ENCODE results near the gene LRRC7. TPM values are rescaled to one million over a fixed set of nuclear protein-coding genes. Genes with fewer than 3 reads are reported as not detected.

Gene LRRC7
- total and polyA plus RNA-seq, 2 of the 8 experiments (the other 6 are each of a cell fraction or from before 2014, with no cell fraction given) = 0.03 to 0.17 TPM

DNA sequence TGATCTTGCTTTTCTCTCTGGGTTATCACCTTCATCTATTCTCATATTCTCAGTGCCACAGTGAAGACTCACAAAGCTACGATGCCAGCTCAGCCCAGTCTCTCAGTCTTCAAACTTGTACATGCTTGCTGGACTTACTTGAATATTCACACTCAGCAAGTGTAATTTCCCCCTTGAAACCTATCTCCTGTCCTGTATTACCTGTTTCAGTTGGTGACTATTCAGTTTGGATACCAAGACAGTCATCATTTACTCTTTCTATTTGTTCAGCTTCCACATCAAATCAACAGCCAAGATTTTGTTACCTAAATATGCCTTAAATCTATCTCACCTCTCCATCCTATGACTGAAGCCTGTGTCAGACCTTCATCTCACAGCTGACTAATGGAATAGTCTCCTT lies 209.7 kb downstream of the LRRC7 start:
- Histone ChIP-seq H3K4me2 (ENCODE audit: insufficient read depth in 1 of 2, low read depth in 2 of 2, low read length in 2 of 2) (no peak overlapping the region), H4K5ac (ENCODE audit: insufficient read length, low read depth, low read length) (no peak overlapping the region), H3K9me3 (ENCODE audit: insufficient read depth in 2 of 2, low read depth in 1 of 2, low read length in 1 of 2) (no peaks in the 10 kb centered on the region), H3K4ac (replicated peaks; ENCODE audit: insufficient read length, low read depth, low read length) (no peak overlapping the region), H2AK5ac (ENCODE audit: low read depth, low read length) (no peak overlapping the region), H3K79me1 (ENCODE audit: low read depth, low read length) (no peaks in the 10 kb centered on the region), H3K27ac (ENCODE audit: low read depth, low read length) (no peak overlapping the region), H2BK15ac (ENCODE audit: low read length) (no peak overlapping the region), H3K4me1 (replicated peaks in 1 of 4; ENCODE audit: control insufficient read depth in 3 of 4, insufficient read depth in 4 of 4, low read length in 3 of 4) (no peaks in the 10 kb centered on the region), H2BK20ac (ENCODE audit: low read length) (no peak overlapping the region), H3K56ac (replicated peaks; ENCODE audit: insufficient read length, low read depth, low read length) (no peak overlapping the region), H3K27me3 (replicated peaks in 1 of 4; ENCODE audit: control insufficient read depth in 3 of 4, extremely low read depth in 1 of 4, insufficient read depth in 3 of 4, low read length in 3 of 4) (no peaks in the 10 kb centered on the region), H3K36me3 (ENCODE audit: control insufficient read depth in 2 of 4, insufficient read depth in 4 of 4, low read length in 3 of 4) (no peaks in the 10 kb centered on the region), H3K4me3 (ENCODE audit: extremely low read depth in 1 of 4, insufficient read depth in 2 of 4, low read depth in 3 of 4, low read length in 4 of 4) (no peak overlapping the region), H2BK12ac (ENCODE audit: low read depth, low read length) (no peak overlapping the region), H4K20me1 (replicated peaks in 1 of 2; ENCODE audit: control insufficient read depth in 1 of 2, insufficient read depth in 2 of 2, low read length in 2 of 2) (no peaks in the 10 kb centered on the region), H2BK120ac (replicated peaks; ENCODE audit: low read depth, low read length) (no peak overlapping the region), H2BK5ac (ENCODE audit: low read depth, low read length) (no peak overlapping the region), H3K23ac (ENCODE audit: insufficient read length) (no peak overlapping the region), H4K8ac (ENCODE audit: extremely low read depth, insufficient read depth, low read length) (no peak overlapping the region), H3K23me2 (ENCODE audit: low read depth, low read length) (no peaks in the 10 kb centered on the region), H3K18ac (ENCODE audit: extremely low read depth, low read length) (no peak overlapping the region), H2AFZ (ENCODE audit: low read length) (no peak overlapping the region), H4K91ac (replicated peaks; ENCODE audit: insufficient read length, low read length) (no peak overlapping the region), H3K14ac (ENCODE audit: insufficient read length) (no peak overlapping the region), H3K9ac (replicated peaks in 1 of 4; ENCODE audit: extremely low read depth in 1 of 4, low read depth in 3 of 4, low read length in 3 of 4) (no peak overlapping the region), H3K79me2 (ENCODE audit: control insufficient read depth in 1 of 2, insufficient read depth in 2 of 2, low read length in 2 of 2) (no peaks in the 10 kb centered on the region)
- WGBS, 2 experiments (ENCODE audit: extremely low coverage in 1 of 2, insufficient coverage in 1 of 2, insufficient read length in 1 of 2, insufficient replicate concordance in 2 of 2, low coverage in 1 of 2, low lambda C conversion rate in 2 of 2, missing lambda C conversion rate in 1 of 2) = 94% methylated on average over 1 of the region's 1 CpG; no CpG with 5 or more reads in 1 of the 2 experiments
- TF ChIP-seq BRCA1 (IDR thresholded peaks at IDR 0.05; ENCODE audit: low read depth, low read length) = no peak
- TF ChIP-seq TBP (IDR thresholded peaks at IDR 0.05; ENCODE audit: low read depth, low read length) = no peak
- TF ChIP-seq SIN3A (conservative IDR thresholded peaks at IDR 0.05 in 1 of 2, IDR thresholded peaks at IDR 0.05 in 1 of 2; ENCODE audit: low read depth in 1 of 2, low read length in 2 of 2) = no peak
- TF ChIP-seq RFX5 (IDR thresholded peaks at IDR 0.05; ENCODE audit: borderline replicate concordance, low read depth, low read length) = no peak
- TF ChIP-seq FOSL1 (IDR thresholded peaks at IDR 0.05; ENCODE audit: insufficient read depth, low read depth, low read length) = no peak
- TF ChIP-seq KDM1A (IDR thresholded peaks at IDR 0.05; ENCODE audit: borderline replicate concordance, low read length) = no peak
- TF ChIP-seq EP300 (IDR thresholded peaks at IDR 0.05; ENCODE audit: borderline replicate concordance in 1 of 2, low read depth in 2 of 2, low read length in 2 of 2) = no peak
- no peak for TF ChIP-seq SP1 (IDR thresholded peaks at IDR 0.05; ENCODE audit: low read depth, low read length)
- no peak for TF ChIP-seq JUN (IDR thresholded peaks at IDR 0.05; ENCODE audit: low read depth, low read length)
- TF ChIP-seq YY1 (IDR thresholded peaks at IDR 0.05; ENCODE audit: low read depth, low read length) = no peak
- no peak for TF ChIP-seq PHF8 (conservative IDR thresholded peaks at IDR 0.05; ENCODE audit: low read depth, low read length)
- no peak for TF ChIP-seq TAF7 (optimal IDR thresholded peaks at IDR 0.05; ENCODE audit: borderline replicate concordance, low read depth, low read length)
- FAIRE-seq (no peak), DNase-seq (ENCODE audit: low read depth in 1 of 2, low spot score in 2 of 2) (no peak)
- ChIA-PET POLR2A (ENCODE audit: partially characterized antibody) (no interaction called here), CTCF (ENCODE audit: partially characterized antibody) (interaction anchor here (1.4 to 1.5 kb wide), 2 partner anchors 10 to 327 kb away, joined by 3 to 4 read pairs; no protein-coding TSS in a partner anchor)
